Hepatic stellate cell (primary cell): ENCODE results near the gene SNIP1.
"Not testable (repeated sequence)": the region's sequence is repeated elsewhere in the genome, so short reads cannot be mapped to it uniquely, and the experiment has no call there.

Source experiments
- DNase-seq: peaks from one replicate; pipeline ENCODE4 v3.0.0; 2011; ENCODE audit warnings: low spot score

Gene SNIP1

GRCh38 chr1:37513795-37514349, 40.2 kb downstream of the SNIP1 start:
- DNase-seq = peak; percentile 9

DNA sequence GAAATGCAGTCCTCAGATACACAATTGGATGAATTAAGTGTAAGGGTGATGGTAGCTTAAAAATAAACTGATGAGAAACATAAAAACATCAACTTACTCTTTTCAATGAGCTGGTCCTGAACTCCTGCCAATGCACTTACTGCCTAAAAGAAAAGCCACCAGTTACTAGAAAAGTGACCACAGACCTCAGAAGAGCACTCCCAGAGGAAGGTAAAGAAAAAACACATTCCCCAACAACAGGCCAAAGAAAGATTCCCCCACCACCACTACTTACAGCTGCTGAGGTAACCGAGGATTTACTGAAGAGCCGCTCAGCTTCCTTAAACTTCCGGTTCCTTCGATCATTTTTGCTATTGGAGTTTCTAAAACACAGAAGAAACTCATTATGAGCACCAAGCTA, 44.9 kb downstream of the SNIP1 start:
- DNase-seq = peak; percentile 37

DNA sequence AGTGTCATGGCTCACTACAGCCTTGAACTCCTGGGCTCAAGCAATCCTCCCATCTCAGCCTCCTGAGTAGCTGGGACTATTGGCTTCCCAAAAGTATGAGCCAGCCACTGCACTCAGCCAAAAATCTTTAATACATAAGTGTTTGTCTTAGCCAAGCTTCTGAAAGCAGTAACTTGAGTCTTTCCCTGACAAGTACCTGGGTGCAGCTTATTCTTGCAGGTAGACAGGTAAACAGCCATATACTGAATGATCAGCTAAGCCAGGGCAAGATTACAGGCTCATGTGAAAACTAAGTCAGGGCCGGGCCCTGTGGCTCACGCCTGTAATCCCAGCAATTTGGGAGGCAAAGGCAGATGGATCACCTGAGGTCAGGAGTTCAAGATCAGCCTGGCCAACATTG, 47.4 kb downstream of the SNIP1 start:
- DNase-seq = no peak

- not testable (repeated sequence) for DNase-seq
Measured at GRCh38 chr1:37502791-37503190, 51.3 kb downstream of the SNIP1 start.

GRCh38 chr1:37502104-37502503, 52.0 kb downstream of the SNIP1 start:
- DNase-seq = no peak

DNA sequence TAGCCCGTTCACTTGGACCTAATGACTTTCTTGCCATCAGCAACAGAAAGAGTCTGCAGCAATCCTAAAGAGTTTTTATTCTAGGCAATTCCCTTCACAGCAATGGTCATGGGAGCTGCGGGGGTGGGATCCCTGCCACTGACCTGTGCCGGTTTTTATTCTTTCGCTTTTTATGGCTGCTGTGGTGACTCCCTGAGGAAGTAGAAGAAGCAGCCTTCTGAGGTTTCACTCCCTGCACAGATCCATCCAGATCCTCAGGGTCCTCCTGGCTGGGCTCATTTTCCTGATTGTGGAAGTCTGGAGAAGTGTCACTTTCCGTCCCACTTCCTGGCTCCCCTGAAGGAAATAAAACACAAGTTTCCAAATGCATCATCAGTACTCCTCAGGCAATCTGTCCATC, 52.4 kb downstream of the SNIP1 start:
- DNase-seq = no peak

- DNase-seq = no peak
Measured at GRCh38 chr1:37498872-37499617, 55.0 kb downstream of the SNIP1 start.

DNA sequence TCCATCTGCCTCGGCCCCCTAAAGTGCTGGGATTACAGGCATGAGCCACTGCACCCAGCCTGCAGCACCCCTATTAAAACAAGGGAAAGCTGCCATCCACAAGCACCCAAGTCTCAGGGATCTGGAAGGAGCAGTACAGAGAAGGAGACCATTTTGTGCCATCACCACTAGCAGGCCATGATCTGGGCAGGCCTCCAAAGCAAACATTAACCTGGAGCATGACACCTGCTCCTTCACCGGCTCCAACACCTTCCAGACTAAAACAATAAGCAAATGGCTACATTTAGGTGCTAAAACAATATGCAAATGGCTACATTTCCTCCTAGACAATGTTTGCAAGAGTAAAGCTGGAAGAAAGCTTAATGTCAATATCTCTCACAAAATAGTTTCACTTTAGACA, 56.3 kb downstream of the SNIP1 start:
- no peak for DNase-seq

DNA sequence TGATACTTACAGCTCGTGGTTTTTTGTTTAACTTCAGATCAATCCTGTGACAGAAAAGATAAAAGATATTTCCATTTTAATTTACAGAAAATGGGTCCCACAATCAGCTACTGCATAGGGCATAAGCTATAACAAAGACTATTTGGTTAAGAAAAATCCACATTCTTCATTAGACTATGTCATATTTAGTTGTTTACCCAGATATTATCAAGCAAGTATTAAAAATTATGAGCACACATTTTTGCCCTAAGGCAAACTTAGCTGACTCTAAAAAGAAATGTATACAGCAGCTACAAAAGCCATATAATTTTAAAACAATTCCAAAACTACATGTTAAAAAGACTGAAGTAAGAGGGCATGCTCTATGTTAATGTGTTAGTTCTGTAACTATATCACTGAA, 58.2 kb downstream of the SNIP1 start:
- DNase-seq = no peak

GRCh38 chr1:37493336-37494098, 60.6 kb downstream of the SNIP1 start:
- no peak for DNase-seq

DNA sequence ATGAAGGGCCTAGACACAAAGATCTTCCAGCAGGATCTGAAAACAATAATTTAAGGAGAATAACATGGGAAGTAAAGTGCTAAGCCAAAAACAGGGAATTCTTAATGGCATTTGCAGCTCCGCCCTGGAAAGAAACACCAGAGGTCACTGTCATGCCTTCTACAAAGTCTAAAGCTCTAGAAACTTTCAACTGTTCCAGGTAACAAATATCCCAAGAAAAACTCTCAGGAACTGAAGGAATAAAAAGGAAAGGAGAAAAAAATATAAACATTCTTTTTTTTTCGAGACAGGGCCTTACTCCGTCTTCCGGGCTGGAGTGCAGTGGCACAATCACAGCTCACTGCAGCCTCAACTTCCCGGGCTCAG, 66.5 kb downstream of the SNIP1 start:
- no peak for DNase-seq

- DNase-seq = peak; percentile 81
Measured at GRCh38 chr1:37486680-37487618, 67.1 kb downstream of the SNIP1 start.

DNA sequence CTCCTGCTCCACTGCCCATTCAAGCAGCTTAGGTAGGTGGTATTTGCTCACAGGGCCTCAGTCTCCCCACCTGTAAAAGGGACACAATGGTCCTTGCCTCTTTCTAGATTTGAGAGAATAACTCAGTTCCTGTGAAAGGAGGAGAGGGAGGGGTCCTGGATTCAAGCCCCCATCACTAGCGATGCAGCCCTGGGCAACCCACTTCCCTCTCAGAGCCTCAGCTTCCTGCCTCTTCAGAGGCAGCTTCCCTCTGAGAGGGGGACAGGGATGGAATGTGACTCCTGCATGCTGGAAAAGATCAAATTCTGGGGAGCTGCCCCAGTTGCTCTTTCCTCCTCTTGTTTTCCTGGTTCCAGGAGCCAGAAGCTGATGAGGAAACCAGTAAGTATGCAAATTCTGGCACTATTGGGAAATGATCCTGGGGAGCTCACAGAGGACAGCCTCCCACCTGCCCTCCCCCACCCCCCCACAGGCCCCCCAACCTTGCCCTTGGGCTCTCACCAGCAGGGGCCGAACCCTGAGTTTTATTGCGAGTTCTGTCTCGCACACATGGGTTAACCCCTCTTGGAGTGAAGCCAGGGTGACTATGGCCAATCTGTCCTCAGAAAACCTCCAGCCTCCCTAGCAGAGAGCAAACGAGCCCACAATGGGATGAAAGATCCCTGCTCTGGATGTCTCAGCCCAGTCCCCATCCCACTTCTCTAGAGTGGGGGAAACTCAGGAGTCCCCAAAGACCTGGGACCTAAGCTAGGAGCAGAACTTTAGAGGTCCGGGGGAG, 68.0 kb downstream of the SNIP1 start:
- DNase-seq = no peak
